Keratinocyte (primary cell): ENCODE measurements around the gene DDX43.

Source experiments
- CTCF ChIP-seq, 3 experiments: IDR thresholded peaks in 1 of 3; conservative IDR thresholded peaks in 1 of 3; optimal IDR thresholded peaks in 1 of 3; 2 replicates in 2 of 3; 3 replicates in 1 of 3; pipeline versions ENCODE3 to v1.5.1; 2011; ENCODE audit warnings: low read length in 3 of 3, mild to moderate bottlenecking in 3 of 3, moderate library complexity in 2 of 3, control low read depth in 1 of 3, inconsistent platforms in 1 of 3; ENCODE audit not compliant: insufficient read depth in 2 of 3; ENCODE audit errors: extremely low read depth in 1 of 3
- EZH2 ChIP-seq: IDR thresholded peaks from one replicate; pipeline ENCODE4 v1.6.1; 2012; ENCODE audit warnings: inconsistent platforms, mild to moderate bottlenecking, low read length, moderate library complexity

GRCh38 chr6:73394577-73395354 lies at the start of gene DDX43:
- no peak for TF ChIP-seq CTCF (optimal IDR thresholded peaks at IDR 0.05 in 1 of 3, IDR thresholded peaks at IDR 0.05 in 1 of 3, conservative IDR thresholded peaks at IDR 0.05 in 1 of 3; ENCODE audit: extremely low read depth in 1 of 3, insufficient read depth in 2 of 3, low read length in 3 of 3)
- no peak for TF ChIP-seq EZH2
